WTC11 (cell line): ENCODE data around the gene KIRREL3.

ENCODE experiments used
- ATF2 ChIP-seq: sonication (generic); formaldehyde crosslinking; IDR thresholded peaks from 2 replicates; pipeline ENCODE4 v1.8.1; 2022; ENCODE audit warnings: low read depth, missing genetic modification reagents, borderline replicate concordance
- ATF3 ChIP-seq: sonication (generic); formaldehyde crosslinking; conservative IDR thresholded peaks from 2 replicates; pipeline ENCODE4 v1.8.1; 2022; ENCODE audit warnings: mild to moderate bottlenecking, missing genetic modification reagents
- CTCF ChIP-seq: fragments of 200-600 bp; IDR thresholded peaks from 2 replicates; pipeline ENCODE4 v1.8.0; 2022; ENCODE audit warnings: antibody characterized with exemption
- ELF4 ChIP-seq: sonication (generic); formaldehyde crosslinking; IDR thresholded peaks from 2 replicates; pipeline ENCODE4 v1.8.1; 2022; ENCODE audit warnings: low read depth, mild to moderate bottlenecking, moderate library complexity, missing genetic modification reagents
- FOXJ3 ChIP-seq: sonication (generic); formaldehyde crosslinking; IDR thresholded peaks from 2 replicates; pipeline ENCODE4 v1.9.0; 2021; ENCODE audit warnings: missing genetic modification reagents, mild to moderate bottlenecking, borderline replicate concordance
- FOXP4 ChIP-seq: sonication (generic); formaldehyde crosslinking; IDR thresholded peaks from 2 replicates; pipeline ENCODE4 v1.8.0; 2022; ENCODE audit warnings: mild to moderate bottlenecking, missing genetic modification reagents
- IRF1 ChIP-seq: sonication (generic); formaldehyde crosslinking; IDR thresholded peaks from 2 replicates; pipeline ENCODE4 v1.8.0; 2023; ENCODE audit warnings: missing genetic modification reagents
- IRF2 ChIP-seq: sonication (generic); formaldehyde crosslinking; IDR thresholded peaks from 2 replicates; pipeline ENCODE4 v1.8.0; 2022; ENCODE audit warnings: low read depth, missing genetic modification reagents, borderline replicate concordance
- STAT6 ChIP-seq: sonication (generic); formaldehyde crosslinking; conservative IDR thresholded peaks from 2 replicates; pipeline ENCODE4 v1.8.1; 2023; ENCODE audit warnings: mild to moderate bottlenecking, low read depth, missing genetic modification reagents, moderate library complexity
- USF2 ChIP-seq: sonication (generic); formaldehyde crosslinking; IDR thresholded peaks from 2 replicates; pipeline ENCODE4 v1.8.1; 2023; ENCODE audit warnings: mild to moderate bottlenecking, missing genetic modification reagents, moderate library complexity
- ZMAT4 ChIP-seq: fragments of 250-450 bp; sonication (Bioruptor Pico); IDR thresholded peaks from 2 replicates; pipeline ENCODE4 v1.9.0; 2021; ENCODE audit warnings: mild to moderate bottlenecking
- ZNF121 ChIP-seq: sonication (generic); formaldehyde crosslinking; IDR thresholded peaks from 2 replicates; pipeline ENCODE4 v1.8.0; 2023; ENCODE audit warnings: missing genetic modification reagents

- TF ChIP-seq CTCF (no peak), IRF2 (CRISPR knock-in tag) (no peak), FOXP4 (no peak), FOXJ3 (CRISPR knock-in tag) (no peak), ELF4 (CRISPR knock-in tag) (no peak), STAT6 (CRISPR knock-in tag) (no peak), USF2 (CRISPR knock-in tag) (no peak), ZMAT4 (CRISPR knock-in tag) (no peak), IRF1 (CRISPR knock-in tag) (no peak), ZNF121 (no peak), ATF3 (CRISPR knock-in tag) (no peak), ATF2 (CRISPR knock-in tag) (no peak)
Observed at GRCh38 chr11:126392633-126393013, 607.9 kb downstream of the KIRREL3 start.
